Measurements from ENCODE around the gene CAPZB.
"Not testable (repeated sequence)": the region's sequence is repeated elsewhere in the genome, so short reads cannot be mapped to it uniquely, and the experiment has no call there.

The CAPZB gene

DNA sequence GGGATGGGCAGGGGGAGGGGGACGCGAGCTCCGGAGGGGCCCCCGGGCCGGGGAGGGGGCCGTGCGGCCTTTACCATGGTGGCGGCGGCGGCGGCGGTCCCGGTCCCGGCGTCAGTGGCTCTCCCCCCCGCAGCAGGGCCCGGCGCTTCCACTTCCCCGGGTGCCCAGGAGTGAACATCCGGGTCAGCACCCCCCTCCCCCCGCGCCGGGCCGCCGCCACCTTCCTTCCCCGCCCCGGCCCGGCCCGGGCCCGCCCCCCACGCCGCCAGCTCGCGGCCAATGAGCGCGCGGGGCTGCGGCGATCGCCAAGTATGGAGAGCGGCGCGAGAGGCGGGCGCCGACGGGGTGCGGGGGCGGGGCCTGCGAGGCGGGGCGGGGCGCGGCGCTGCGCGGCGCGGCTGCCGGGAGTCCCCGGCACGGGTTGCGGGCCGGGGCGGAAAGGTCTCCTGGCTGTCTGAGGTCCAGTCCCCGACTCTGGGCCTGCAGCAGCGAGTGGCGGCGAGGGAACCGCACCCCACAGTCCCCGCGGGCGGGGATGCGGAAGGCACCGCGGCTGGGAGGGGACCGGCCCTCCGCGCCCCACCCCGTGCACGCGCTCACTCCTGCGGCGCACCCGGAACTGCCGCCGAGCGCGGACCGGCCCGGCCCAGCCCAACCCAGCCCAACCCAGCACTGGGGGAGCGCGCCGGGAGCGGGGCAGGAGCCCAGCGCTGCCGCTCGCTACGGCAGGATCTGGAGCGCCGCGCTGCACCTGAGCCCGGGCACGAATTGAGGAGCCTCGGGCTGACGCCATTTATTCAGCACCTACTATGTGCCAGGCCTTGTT is at the start of gene CAPZB:
Gene CAPZB (minus strand): TSS at position 178 of the 826 bp plus-strand sequence. CDS start 101 bp downstream, at position 77.
- DNase-seq, result peak; percentile 87

DNA sequence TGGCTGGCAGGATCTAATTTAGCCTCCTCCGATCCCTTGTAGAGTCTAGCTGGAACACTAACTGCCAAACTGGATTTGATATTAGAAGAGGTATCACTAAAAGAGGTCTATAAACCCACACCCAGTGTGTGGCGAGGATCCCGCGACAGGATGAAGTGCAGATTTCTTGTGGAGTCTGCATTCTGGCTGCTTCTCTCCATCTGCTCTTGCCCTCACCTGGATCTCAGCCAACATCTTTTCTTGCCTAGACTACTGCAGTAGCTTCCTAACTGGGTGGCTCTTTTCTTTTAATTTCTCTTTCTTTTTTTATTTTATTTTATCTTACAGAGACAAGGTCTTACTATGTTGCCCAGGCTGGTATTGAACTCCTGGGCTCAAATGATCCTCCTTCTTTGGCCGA is 48.9 kb upstream of the CAPZB start:
- no peak for DNase-seq

DNA sequence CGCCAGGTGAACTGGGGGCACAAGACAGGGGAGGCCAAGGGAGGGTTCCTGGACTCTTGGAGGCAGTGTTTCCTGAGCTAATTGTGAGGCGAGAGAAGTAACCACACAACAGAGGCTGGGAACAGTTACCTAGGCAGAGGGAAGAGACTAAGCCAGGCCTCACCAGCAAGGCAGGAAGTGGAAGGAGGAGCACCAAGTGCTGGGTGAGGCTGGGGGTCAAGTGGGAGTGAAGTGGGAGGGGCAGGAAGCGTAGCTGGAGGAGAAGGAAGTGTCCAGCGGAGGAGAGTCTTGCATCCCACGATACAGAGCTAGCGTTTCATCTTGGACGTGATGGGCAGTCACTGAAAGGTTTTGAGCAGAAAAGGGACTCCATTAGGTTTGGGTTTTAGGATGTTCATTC is 48.3 kb upstream of the CAPZB start:
- no peak for DNase-seq

DNA sequence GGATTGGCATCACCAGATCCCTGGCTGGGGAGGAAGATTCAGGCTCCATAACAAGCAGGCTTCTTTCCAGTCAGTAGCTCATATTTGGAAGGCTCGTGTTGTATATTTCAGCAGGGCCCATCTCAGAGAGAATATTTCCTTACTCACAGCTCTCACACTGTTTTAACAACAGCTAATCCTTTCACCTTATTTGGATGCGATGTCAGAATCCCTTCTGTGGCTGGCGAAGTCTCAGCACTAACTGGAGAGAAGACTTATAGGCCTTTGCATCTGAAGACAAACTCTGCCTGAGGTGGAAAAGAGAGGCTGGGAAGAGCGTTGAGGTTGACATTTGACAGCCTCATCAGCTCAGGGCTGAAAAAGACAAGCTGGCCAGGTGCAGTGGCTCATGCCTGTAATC is 47.2 kb upstream of the CAPZB start:
- DNase-seq, result no peak

DNA sequence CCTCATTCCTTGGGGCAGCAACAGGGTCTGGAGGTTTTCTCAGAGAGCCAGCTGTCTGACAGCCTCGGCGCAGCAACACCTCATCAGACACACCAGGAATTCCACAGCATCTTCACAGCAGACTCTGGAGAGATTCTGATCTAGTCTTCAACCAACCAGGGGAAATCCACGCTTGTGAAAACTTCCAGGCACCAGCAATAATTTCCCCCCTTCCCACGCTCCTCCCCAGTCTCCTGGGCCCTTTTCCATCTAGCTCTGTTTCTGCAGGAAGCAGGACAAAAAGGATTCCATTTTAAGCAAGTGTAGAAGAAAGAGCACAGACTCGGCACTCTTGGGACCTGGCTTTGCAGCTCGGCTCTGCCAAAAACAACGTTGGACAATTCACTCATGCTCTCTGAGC is 44.3 kb upstream of the CAPZB start:
- no peak for DNase-seq

DNA sequence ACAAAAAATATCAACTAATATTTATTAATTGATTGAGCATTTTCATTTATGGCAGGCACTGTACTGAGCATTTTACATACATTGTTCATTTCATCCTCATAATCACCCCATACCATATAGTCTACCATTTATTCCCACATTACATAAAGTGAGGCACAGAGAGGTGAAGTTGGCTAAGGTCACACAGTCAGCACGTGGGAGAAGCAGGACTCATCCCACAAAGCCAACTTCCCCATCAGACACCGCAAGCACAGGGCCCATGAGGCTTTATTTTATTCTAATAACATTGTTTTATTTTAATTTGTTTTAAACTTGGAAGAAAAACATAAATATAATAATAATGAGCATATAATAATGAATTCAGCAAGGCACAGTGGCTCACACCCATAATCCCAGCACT is 43.1 kb upstream of the CAPZB start:
- no peak for DNase-seq

DNA sequence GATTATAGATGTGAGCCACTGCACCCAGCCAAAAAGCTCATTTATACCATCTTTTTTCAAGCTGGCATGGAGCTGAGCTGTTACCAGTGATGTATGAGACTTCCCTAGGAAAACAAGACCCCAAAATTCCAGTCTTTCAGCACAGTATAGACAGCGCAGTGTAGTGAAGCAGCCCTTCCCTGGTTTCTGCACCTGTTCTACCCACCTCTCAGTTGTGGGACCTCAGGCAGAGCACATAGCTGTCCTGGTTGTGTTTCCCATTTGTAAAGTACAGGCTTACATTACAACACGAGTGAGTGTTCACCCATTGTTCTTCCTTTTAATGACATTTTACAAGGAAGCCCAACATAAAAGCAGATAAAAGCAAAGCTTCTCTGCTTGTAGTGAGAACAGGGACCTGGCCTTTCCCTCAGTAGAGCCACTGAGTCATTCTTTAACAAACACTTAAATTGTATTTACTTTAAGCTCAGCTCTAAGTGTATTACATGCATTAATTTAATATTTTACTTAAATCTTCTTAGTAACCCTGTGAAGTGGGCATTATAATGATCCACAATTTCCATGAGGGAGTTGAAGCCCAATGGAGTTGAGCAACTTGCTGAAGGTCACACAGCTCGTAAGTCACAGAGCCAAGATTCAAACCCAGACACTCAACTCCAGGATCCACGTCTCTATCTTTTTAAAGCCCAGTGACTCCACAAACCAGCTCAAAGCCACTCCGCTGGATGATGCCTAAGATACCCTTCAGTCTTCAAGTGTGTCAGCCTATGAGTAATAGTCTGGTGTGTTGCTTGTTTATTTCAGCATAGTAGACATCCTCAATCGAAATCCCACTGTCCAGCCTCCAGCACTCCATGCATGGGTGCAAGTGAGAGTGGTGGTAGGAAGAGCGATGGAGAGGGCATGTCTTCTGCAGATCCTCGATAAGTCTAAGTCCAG is 40.5 kb upstream of the CAPZB start:
- DNase-seq, result no peak

DNA sequence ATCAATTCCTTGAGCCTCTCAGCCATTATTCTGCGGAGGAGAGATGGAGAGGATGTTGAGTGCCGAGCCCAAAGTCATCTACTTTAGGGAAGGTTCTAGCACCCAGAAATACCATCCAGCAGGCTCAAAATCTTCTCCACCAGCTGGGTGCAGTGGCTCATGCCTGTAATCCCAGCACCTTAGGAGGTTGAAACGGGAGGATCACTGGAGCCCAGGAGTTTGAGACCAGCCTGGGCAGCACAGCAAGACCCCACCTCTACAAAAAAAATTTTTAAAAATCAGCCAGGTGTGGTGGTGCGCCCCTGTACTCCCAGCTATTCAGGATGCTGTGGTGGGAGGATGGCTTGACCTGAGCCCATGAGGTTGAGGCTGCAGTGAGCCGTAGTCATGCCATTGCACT is 39.5 kb upstream of the CAPZB start:
- no peak for DNase-seq

DNA sequence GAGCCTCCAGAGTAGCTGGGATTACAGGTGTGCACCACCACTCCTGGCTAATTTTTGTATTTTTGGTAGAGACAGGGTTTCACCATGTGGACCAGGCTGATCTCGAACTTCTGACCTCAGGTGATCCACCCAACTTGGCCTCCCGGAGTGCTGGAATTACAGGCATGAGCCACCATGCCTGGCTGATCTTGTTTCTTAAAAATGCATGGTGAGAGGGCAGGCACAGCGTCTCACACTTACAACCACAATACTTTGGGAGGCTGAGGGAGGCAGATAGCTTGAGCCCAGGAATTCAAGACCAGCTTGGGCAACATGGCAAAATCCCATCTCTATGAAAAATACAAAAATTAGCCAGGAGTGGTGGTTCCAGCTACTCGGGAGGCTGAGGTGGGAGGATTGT is 37.2 kb upstream of the CAPZB start:
- DNase-seq, result not testable (repeated sequence)

DNA sequence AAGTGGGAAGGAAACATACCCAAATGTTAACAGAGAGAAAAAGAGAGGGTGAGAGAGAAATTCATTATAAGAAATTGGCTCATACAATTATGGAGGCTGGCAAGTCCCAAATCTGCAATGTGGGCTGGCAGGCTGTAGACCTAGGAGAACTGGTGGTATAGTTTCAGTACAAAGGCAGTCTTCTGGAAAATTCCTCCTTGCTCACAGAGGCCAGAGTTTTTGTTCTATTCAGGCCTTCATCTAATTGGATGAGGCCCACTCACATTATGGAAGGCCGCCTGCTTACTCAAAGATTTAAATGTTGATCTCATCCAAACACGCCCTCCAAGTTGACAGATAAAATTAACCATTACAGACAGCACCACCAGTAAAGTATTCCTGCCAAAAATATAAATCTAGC is 36.1 kb upstream of the CAPZB start:
- no peak for DNase-seq

DNA sequence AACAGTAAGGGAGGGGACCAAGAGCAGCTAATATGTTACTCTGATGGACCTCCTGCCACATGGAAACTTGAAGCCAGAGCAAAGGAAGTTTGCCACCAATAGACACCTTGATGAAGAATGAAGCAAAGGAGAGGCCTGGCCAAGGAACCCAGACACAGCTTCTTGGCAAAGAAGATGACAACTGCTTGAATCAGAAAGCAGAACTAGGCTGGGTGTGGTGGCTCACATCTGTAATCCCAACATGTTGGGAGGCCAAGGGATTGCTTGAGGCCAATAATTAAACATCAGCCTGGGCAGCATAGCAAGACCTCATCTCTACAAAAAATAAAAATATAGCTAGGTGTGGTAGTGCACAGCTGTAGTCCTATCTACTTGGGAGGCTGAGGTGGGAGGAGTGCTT is 31.7 kb upstream of the CAPZB start:
- no peak for DNase-seq

DNA sequence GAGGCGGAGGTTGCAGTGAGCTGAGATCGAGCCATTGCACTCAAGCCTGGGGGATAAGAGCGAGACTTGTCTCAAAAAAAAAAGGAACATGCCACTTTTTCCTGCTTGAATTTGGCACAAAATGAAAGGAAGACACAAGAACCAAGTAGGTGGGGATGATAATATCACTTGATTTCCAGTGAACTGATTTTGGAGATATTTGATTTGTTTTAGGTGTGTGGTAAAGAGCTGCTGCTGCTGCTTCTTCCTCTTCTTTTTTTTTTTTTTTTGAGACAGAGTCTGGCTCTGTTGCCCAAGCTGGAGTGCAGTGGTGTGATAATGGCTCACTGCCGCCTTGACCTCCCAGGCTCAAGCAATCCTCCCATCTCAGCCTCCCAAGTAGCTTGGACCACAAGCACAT is 29.9 kb upstream of the CAPZB start:
- no peak for DNase-seq

DNA sequence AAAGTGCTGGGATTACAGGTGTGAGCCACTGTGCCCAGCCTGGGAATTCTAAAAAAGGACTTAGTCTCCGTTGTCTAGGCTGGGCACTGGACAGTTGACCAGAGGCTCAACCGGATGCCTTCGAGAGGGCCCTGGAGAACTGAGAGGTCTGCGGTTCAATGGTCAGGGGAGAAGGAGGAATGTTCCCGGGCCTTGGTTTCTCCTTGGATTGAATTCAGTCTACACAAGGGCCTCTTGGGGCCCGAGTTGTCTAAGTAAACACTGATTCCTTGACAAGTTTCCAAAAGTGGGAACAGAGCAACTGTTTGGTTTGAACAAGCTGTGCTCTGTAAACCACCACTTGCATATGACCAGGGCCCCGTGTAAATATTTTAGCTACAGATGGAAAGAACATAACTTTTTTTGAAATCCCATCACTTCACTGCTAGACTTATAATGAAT is 29.1 kb upstream of the CAPZB start:
- DNase-seq, result no peak

DNA sequence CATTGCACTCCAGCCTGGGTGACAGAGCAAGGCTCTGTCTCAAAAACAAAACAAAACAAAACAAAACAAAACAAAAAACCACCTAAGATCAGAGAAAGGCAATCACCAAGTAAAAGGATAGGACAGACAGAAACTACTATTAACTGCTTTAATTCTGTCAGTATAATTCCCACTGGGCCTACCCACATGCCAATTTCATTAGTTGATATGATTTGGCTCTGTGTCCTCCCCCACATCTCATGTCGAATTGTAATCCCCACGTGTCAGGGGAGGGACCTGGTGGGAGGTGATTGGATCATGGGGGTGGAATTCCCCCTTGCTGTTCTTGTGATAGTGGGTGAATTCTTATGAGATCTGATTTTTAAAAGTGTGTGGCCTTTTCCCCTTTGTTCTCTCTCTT is 27.2 kb upstream of the CAPZB start:
- no peak for DNase-seq

DNA sequence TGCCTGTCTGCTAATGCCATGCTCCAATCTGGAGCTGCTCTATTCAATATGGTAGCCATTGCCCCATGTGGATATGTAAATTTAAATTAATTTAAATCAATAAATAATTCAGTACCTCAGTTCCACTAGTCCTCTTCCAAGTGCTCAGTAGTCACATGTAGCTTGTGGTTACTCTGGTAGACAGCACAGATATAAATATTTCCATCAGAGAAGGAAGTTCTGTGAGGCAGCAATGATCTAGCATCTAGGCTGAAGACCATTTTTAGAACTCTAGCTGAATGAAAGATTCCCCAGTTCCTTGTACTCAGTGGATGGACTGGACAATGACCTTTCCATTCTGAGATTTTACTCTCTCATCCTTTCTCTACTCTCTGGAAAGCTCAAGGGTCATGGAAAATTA is 25.8 kb upstream of the CAPZB start:
- DNase-seq, result no peak

DNA sequence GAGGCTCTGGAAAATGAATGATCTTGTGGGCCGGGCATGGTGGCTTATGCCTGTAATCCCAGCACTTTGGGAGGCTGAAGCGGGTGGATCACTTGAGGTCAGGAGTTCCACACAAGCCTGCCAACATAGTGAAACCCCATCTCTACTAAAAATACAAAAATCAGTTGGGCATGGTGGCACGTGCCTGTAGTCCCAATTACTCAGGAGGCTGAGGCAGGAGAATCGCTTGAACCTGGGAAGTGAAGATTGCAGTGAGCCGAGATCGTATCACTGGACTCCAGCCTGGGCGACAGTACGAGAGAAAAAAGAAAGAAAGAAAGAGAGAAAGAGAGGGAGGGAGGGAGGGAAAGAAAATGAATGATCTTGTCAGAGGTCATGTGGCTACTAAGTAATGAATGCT is 24.3 kb upstream of the CAPZB start:
- not testable (repeated sequence) for DNase-seq

DNA sequence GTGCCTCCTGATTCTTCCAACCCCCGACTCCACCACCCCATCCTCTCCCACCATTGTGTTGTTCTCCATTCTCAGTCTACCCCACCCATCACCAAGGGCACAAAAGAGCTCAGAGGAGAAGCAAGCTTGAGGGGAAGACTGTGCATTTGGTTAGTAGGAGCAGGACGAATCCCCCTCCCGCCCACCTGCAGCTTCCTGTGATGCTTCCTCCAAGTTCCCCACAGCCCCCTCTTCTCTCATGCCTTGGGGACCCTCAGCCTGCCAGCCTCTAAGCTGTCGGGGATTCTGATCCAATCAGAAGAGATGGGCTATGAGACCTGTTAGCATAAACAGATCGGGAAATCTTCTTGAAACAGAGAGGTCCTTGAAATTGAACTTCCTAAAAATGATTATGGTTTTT is 22.2 kb upstream of the CAPZB start:
- no peak for DNase-seq

DNA sequence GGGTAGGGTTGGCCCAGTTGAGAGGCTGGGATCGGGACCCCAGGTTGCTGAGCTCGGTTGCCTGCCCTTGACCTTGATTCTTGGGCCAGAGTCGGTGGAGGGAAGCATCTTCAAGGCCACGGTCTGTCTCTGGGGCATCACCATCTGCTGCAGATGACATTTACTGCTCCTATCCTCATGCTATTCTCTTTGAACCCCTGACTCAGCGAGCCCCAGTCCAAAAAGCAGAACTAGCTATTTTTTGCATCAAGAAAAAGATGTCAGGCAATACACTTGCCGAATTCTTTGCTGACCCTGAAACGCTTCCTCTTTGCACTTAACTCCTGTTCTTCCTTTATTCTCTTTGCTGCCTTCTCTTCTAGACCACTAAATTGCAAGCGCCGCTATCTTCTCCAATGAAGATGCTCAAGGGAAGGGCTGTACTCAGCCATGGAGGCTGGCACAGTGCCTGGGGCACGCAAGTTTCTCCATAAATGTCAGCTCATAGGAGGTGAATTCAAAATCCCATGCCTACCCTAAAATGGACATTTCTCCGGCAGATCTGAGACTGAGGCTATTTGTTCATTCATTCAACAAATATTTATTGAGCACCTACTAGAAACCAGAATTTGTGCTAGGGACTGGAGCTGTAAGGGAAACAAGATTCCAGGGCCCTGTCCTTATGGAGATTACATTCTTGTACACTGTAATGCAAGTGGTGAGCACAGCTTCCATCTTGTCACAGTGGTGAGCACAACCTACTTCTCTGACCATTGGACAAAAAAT is 20.5 kb upstream of the CAPZB start:
- DNase-seq, result no peak

DNA sequence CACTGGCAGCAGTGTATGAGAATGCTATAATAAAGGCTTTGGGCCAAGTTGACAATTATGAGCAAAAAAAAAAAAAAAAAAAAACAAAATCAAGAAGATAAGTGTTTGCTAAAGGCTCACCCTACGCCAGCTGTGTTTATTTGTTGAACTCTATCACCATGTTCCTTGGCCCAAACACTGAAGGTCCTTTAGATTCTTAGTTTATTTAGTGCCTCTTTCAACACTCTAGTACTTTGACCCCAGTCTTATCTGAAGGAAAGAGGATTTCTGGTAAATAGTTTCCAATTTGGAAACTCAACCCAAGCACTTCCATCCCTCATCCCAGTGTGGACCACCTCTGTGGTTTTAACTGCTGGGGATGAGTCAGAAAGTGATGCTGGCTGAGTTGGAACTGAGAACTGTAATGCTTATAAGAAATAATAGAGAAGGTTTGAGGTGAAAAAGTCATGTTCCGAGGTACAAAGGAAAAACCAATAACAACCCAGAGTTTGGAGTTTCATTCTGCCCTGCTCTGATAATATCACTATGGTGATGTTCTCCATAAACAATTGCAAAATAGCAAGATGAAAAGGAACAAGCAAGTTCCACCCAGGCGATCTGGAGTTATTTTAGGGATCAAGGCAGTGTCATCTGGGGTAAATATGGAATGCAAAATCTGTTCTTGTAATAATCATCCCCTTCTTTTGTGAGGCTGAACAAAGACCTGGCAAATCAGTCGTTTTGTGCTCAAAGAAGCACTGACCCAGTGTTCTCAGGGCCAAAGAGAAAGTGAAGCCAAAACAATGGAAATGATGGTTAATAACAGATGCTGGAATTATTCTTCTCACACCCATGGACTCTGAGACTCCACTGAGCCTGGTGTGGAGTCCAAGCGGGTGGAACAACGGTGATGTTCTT is 19.7 kb upstream of the CAPZB start:
- no peak for DNase-seq

DNA sequence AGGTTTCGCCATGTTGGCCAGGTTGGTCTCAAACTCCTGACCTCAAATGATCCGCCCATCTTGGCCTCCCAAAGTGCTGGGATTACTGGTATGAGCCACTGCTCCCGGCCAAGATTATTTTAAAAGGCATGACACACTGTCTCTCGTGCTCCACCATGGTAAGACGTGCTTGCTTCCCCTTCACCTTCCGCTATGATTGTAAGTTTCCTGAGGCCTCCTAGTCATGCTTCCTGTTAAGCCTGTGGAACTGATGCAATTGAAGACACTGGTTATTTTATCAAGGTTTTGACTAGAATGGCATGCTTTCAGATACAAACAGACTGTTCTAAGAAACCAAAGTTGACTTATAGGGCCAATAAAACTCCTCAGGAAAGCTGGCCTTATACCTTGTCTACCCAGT is 16.9 kb upstream of the CAPZB start:
- DNase-seq, result not testable (repeated sequence)

DNA sequence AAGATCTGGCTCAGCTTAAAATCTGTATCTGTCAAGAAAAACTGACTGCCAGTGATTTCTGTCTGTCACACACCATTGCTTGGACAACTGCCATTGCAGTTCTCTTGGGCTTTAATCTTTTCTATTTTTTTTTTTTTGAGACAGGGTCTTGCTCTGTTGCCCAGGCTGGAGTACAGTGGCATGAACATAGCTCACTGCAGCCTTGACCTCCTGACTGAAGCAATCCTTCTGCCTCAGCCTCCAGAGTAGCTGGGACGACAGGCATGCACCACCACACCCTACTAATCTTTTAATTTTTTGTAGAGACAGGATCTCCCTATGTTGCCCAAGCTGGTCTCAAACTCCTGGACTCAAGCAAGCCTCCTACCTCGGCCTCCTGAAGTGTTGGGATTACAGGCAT is 14.5 kb upstream of the CAPZB start:
- not testable (repeated sequence) for DNase-seq

DNA sequence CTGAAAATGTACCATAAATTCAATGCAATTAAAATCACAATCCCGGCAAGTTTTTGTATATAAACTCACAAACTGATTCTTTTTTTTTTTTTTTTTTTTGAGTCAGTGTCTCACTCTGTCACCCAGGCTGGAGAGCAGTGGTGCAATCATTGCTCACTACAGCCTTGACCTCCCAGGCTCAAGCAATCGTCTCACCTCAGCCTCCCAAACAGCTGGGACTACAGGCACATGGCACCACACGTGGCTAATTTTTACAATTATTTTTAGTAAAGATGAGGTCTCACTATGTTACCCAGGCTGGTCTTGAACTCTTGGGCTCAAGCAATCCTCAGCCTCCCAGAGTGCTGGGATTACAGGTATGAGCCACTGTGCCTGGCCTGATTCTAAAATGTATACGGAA is 12.1 kb upstream of the CAPZB start:
- not testable (repeated sequence) for DNase-seq
